NCI-H187 (cell line): ENCODE data around the gene CNTN1.
A peak's percentile ranks its signal among the peaks of the same experiment; 100 is the strongest.

Source experiments
- DNase-seq, 2 experiments: peaks; one replicate each; lab custom pipeline; 2025; lab: John Stamatoyannopoulos, UW

The CNTN1 gene

DNA sequence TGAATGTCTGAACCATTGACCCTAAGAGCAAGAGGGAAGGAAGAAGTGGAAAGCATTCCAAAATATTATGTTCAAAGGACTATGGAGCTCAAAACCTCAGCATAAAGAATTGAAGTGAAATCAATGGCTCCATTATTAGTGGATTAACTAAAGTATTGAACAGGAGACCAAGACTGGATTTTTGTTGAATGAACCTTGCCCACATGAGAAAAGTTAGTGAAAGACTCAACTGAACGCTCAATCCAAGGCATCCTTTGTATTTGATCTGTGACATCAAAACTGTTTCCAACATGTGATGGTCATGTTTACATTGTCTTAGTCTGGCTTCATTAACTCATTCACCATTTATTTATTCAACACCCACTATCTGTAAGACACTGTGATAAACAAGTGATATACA lies 161.0 kb downstream of the CNTN1 start:
- no peak for DNase-seq

DNA sequence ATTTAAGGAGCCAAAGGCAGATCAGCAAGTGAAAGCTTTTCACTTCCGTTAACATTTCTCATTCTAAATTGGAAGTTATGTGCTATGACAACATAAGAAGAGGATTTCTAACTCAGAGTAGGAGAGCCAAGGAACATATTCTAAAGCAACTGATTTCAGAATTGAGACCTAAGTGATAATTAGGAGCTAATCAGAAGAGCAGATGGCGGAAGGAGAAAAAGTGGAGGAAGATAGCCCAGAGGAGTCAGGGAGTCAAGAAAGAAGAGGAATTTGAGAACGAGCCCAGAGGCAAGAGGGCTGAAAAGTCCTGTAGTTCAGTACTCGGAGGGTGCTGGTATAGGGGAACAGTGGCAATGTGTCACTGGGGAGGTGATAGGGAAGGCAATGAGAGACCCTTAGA lies 162.4 kb downstream of the CNTN1 start:
- no peak for DNase-seq

DNA sequence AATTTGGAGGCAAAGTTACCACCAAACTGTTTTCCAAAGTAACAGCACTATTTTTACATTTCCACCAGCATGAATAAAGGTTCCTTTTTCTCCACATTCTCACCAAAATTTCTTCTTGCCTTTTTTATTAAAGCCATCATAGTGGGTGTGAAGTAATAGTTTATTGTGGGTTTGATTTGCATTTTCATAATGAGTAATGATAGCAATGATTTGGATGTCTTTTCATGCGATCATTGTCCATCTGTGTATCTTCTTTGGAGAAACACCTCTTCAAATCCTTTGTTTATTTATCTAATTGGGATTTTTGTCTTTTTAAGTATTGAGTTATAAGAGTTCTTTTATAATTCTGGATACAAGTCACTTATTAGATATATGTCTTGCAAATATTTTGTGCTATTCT lies 172.7 kb downstream of the CNTN1 start:
- DNase-seq, result no peak

DNA sequence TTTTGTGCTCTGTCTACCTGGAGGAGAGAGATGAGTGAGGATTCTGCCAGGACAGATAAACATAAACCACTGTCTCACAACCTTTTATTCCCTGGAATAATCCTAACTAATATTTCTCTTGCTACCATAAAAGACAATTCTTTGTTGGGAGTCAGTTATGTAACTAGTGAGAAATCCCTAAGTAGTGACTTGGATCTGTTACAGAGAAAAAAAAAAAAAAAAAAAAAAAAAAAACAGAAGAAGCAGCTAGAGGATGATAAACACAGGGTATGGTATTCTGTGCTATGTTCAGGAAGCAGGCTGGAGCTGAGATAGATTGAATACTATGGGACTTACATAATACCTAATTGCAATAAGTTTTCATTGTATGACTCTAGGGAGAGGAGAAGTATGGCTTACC lies 178.7 kb downstream of the CNTN1 start:
- DNase-seq, result no peak

DNA sequence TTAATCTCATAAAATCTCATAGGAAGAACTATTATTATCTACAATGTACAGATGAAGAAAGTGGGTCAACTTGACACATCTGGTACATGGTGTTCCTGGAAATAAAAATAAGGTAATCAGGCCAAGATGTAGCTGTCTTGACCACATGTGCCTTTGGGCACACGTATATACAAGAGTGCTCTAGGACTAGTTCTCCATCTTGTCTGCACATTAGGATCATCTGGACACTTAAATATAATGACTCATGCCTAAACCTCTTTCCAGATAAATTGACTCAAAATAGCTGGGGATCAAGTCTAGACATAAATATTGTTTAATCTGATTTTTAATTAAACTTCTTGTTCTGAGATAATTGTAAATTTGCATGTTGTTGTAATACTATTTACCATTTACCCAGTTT lies 182.6 kb downstream of the CNTN1 start:
- DNase-seq, result no peak

DNA sequence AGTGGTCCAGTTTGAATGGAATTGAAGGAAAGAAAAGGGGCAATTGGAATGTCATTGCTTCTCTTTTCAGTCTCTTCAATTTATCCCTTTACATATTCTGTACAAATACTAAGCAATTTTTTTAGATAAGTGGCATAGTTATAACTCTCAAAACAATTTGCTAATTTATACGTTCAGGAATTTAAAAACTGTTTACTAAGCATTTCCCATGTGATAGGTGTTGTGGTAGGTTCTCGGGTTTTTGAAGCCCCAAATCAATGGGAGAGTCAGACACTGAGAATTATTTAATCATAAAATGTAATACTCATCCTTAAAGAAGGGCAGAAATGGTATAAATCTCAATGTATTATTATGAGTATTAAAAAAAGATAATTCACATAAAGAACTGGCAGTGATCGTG lies 197.1 kb downstream of the CNTN1 start:
- DNase-seq, result no peak

DNA sequence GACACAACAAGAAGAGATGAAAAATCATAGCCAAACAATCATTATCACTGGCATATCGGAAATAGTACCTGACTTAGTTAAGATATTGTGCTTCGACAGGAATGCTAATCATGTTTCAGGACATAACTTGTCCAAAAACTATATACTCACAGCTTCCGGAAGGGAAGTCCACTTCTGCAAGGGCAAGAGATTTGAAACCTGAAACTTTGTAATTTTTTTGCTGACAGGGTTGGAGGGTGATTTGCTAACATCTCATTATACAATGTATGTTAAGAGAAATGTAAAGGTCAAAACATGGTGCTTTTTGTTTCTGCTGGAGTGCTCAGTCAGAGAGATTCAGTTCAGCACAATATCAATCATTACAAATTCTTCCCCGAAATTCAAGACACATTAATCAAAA lies 200.3 kb downstream of the CNTN1 start:
- DNase-seq, result no peak

DNA sequence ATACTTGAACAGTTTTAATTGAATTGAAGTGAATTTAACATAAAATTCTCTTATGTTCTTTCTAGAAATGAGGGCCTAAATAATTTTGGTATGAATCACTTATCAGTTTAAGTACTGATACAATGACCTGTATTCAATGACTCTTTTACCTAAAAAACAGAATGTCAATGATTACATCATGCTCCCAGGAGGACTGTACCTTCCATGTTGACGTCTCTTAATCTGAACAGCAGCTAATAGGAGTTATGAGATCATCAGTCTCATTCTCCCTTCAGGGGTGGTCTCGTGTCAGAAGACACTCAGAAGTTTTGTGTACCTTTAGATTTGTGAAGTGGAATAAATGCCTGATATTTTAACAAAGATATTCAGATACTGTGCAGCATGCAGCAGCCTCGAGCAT lies 206.3 kb downstream of the CNTN1 start:
- no peak for DNase-seq

DNA sequence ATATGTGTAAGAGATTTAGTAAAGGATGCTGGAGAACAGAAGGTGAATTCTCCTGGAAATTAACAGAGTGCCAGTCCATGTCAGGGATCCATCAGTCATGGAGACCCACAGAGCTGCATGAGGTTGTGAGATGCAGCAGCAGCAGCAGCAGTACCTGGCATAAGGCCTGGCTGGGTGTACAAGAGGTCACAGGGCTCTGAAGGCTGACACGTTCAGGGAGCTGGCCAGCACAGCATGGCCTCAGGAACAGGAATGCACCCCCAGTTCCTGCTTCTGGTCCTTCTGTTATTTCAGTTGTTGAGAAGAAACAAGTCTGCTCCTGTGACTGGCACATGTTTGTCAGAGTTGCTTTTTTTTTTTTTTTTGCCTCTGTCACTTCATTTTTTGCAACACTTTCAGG lies 210.8 kb downstream of the CNTN1 start:
- no peak for DNase-seq

DNA sequence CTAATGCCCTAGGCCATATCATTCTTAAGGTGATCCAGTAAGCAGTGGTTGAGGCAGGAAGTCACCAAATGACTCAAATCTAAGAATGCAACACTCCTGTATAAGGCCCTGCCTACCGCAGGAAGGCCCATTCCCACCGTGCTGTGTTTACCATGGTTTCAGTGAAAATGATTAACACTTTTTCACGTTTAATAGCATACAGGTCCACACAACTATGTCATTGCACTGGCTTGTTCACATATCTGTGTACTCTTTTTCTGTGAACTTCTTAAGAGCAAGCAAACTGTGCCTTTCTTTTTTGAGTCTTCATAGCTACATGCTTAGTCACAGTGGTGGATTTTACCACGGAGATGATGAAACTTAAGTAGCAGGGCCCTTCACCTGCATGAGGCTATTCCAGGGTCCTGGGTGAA lies 214.9 kb downstream of the CNTN1 start:
- DNase-seq, result no peak

DNA sequence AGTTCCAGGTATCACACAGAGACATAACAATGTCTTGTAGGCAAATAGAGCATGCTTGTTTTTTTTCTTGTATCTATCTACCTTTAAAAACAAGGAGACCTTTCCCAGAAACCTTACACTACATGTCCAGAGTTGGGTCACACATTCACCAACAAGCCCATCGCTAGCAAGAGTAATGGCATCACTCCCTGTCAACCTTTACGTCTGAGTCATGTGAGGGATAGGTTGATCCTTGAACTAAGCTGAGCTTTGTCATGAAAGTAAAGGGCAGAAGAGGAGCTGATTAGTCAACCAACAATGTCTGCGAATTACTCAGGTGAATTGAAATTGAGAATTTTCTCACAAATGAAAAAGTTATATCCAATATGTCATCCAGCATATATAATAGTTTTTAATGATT lies 219.4 kb downstream of the CNTN1 start:
- no peak for DNase-seq

DNA sequence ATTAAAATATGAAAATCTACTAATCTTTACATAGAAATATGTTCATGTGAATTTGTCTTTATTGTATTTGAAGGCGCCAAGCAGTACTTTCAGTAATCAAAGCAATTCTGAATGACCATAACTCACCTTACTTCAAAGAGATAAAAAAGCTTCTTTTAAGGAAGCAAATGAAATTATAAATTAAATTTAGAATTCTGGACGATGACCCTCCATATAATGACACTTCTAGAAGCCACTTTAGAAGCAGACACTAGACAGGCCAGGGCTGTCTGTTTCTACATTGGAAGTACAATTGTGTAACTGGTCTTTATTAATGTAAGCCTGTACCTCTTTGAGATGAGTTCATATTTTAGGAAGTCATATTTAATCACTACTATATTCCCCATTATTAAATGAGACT lies 222.9 kb downstream of the CNTN1 start:
- DNase-seq, result no peak

DNA sequence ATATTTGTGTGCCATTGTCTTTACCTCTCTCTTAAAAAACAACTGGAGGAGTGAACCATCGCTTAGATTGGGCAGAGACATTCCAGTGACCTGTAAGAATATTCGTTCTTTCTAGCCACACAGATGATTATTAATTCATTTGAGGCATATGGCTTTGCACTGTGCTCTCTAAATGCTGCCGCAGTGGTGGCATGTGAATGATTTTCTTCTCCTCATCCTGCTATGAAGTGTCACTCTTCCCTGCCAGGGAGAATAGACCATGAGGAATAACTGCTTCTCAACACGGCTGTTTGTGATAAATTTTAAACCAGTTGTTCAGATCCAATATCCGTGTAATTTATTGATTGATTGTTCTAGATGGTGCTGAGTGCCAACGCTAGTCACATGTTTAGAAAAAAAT lies 225.3 kb downstream of the CNTN1 start:
- DNase-seq, result no peak

DNA sequence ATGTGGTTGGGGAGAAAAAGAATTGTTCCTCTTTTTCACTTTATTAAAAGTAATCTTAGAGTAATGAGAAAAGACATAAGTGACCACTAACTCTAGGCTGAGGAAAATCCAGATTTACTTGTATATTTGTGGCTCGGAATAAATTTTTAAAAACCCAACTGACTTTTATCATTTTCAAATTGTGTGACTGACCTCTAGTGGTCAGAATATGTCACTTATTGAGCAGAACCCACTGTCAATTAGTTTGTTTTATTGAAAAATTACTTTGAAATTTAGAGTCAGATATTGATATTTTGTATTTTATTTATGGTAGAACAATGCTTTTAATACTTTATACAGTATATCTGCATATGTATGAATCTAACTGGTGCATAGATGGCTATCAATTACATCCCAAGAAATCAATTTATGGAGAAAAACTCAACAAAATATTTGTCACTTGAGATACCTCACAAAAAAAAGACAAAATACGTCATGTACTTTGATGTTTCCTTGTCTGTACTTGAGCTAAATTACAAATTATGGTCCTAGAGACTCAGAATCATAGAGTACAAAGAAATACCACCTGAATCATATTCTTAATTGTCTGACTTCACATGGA lies 229.4 kb downstream of the CNTN1 start:
- no peak for DNase-seq

DNA sequence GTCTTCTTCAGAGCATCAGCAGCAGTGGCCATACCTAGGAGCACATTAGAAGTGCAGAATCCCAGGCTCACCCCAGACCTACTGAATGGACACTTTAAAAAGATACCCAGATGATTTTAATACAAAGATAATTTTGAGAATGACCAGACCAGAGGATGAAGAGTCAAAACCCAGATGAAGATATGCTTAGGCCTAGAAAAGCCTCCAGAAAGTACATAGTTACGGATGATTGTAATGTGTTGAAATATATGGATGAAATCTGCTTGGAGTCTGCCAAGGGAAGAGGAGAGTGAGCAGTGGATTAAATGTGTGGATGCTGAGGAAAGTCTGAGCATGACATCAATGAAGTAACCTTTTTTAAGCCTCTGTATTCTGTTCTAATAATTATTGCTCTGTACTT lies 245.7 kb downstream of the CNTN1 start:
- DNase-seq, result no peak

DNA sequence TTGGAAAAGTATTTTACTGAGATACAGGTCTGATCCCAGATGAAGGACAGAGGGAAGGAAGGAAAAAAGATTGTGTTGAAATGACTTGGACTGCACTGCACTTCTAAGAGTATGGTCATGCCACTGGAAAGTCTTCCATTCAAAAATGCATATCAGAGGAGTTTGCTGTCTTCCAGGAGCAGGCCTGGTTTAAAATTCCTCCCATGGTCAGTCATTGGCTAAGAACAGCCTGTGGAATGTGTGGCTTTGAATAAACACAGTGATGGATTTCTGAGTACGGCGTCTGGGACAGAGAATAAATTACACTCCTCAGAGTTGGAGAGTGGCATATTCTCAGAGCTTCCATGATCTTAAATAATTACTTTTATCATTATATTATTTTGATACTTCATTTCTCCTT lies 250.1 kb downstream of the CNTN1 start:
- DNase-seq, result no peak

DNA sequence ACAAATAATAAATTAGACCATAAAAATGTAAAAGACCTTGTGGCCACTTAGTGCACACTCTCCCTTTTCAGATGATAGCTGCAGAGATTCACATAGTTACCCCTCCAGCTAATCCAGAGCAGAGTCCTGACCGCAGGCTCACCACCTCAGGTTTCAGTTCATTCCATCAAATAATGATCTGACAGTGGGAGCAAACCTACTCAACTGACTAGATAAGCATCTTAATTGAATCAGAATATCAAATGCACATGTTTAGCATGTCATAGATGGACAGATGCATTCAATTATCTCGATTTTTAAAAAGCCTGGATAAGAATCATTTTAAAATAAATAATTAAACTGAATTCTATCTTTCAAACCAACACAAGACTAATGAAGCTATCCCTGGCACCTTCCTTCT lies 253.5 kb downstream of the CNTN1 start:
- DNase-seq, result no peak

DNA sequence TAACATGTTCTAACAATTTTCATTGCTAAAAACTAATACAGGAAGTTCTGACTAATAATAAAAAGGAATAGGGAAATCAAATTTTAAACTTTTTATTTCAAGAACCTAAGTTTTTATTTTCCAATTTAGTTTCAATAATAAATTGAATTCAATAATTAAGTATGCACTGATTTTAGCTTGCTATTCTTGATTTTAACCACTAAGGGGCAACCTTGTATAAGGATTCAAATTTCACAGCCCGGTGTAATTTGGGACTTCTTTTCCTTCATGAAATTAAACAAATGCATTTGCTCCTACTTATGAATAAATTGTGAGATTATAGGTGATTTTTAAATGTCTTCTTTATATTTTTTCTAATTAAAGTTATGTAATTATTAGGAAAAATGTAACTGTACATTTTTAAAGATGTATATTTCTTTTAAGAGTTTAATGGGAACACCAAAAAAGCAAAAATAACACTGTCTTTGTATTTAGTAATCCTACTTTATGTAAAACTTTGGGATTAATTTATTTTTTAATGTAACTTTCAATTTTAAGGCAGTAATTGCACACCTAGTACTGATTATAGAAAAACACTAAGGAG lies 254.5 kb downstream of the CNTN1 start:
- peak in 1 of 2 experiments; percentile 3 for DNase-seq

DNA sequence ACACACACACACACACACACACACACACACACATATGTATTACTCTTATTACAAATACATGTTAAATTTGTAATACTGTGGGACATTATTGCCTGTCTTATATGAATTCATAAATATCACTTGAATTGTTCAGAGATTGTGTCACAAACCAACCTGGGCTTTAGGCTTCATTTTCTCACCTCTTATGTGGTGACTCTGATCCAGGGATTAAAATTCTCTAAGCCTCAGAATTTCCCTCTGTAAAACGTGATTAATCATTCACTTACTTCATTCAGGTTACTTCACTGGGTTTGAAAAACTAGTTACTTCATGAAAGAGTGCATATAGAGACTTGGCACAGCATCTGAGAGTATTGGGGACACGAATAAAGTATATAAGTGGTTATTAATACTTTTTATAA lies 255.6 kb downstream of the CNTN1 start:
- no peak for DNase-seq

DNA sequence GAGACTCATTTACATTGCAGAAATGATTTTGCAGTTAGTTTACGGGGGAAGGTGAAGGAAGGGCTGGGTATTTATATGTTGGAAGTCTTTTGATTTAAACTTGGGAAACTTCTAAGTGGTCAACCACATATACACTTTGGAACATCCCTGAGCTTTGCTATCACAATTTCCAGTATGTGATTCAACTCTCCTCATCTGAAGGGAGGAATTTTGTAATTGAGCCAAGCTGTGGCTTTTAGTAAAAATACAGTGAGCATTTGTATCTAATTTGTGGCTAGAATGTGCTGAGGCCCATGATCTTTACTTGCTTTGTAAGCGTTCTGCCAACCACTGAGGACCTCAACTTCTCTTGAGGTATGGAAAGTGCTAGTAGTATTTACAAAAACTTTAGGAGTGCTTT lies 260.8 kb downstream of the CNTN1 start:
- no peak for DNase-seq

DNA sequence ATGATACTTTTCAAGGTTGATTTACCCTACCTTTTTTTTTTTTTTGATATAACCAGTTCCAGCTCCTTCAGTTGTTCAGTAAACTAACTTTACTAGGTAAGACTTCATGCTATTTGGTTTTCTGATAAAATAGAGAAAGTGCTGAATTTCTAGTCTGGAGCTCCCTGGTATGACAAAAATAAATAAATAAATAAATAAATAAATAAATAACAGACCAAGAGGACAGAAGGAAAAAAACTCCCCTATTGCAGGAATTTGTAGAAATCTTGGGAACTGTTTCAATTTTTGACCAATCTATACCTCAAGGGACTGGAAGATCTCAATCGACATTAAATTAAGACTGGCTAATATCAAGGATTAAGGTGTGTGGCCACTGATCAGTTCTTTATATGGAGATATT lies 265.2 kb downstream of the CNTN1 start:
- no peak for DNase-seq

DNA sequence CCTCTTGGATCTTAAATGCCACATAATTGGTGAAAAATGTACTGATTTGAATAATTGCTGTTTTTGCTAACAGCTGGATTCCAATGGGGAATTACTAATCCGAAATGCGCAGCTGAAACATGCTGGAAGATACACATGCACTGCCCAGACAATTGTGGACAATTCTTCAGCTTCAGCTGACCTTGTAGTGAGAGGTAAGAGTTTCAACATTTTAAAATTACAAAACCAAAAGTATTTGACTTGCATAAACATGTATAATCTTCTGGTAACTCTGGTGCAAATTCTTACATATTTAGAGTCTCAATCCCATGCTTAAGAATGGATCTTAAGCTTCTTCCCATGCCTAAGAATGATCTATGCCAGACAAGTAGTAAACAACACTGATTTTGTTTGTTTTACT lies 266.8 kb downstream of the CNTN1 start:
- no peak for DNase-seq

DNA sequence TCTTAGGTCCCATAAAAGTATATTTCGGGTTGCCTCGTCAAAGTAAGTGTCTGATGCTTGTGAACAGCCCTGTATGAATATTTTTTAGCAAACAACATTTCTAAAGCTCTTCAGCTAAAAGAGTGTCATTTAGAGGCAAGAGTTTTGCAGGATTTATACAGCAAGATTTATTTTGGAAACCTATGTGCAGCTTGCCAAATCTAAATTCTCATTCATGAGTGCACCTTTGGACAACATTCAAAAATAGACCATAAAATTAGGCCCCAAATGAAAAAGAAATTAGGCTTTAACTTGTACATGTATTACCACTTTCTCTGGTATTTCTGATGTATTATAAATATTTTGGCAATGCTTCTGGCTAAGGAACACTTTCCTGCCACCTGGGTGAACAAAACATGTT lies 271.5 kb downstream of the CNTN1 start:
- no peak for DNase-seq

DNA sequence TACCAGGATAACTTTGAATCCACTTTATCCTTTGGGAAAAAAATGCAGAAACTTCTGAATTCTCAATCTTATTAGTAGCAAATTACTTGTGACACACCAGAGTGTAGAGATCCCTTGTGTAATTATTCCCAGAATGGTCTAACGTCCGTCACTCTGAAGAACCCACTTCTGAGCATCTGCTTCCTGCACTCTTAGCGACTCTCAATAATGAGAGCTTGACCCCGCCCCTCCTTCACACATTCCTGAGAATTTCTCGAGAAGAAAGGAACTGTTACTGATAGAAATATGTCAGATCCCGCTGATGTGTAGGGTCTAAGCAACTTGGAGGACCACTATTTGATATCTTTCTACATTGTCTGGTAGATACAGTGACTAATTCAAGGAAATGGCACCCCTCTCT lies 277.6 kb downstream of the CNTN1 start:
- peak in 1 of 2 experiments; percentile 1 for DNase-seq
